ENCODE measurements around the gene SLC29A2.
A peak's percentile ranks its signal among the peaks of the same experiment; 100 is the strongest.
"Not testable (repeated sequence)": the region's sequence is repeated elsewhere in the genome, so short reads cannot be mapped to it uniquely, and the experiment has no call there.

Gene SLC29A2

DNA sequence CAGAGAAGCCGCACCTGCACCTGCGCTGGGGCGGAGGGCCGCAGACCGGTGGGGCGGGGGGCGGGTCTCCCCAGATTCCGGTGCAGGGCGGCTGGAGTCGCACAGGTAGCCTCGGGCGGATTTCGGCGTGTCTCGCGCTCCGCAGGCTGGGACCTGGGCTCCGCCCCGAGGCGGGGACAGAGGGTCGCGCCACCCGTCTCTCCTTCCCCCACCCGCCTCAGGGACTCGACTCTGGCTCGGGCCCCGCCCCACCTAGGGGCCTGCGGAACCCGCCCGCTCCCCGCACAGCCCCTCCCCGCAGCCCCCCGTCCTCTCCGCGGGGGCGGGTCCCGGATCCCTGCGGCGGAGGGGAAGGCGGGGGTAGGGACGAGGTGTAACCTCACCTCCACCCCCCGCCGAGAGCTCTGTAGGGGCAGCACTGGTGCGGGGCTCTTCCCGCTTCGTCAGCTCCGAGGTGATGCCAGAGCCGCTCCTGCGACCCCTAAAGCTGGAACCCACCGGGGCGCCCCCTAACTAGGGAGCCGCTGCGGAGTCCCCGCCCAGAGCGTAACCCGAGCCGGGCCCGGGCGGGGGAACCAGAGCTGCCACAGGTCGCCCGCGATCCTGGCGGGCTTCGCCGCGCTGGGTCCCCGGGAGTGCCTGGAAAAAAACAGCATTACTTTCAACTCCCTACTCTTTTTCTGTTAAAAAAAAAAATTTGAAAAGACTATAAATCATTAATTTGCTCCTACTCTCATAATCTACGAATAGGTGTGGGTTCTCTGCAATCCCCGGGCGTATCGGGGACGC, at the start of gene SLC29A2:
Gene SLC29A2, minus strand, starts transcription at position 134 of the 789 bp plus-strand sequence. CDS start 169 bp downstream, outside the sequence.
- DNase-seq = peak; percentile 88

- DNase-seq = peak; percentile 49
Observed at GRCh38 chr11:66420671-66421476, 49.3 kb upstream of the SLC29A2 start, which contains the start of gene NPAS4. TSS of gene NPAS4 (plus strand) at chr11:66421035. CDS start at chr11:66421180, 145 bp downstream.

GRCh38 chr11:66419825-66420224, 48.3 kb upstream of the SLC29A2 start:
- DNase-seq = no peak

GRCh38 chr11:66418986-66419308, 47.4 kb upstream of the SLC29A2 start:
- DNase-seq = no peak

GRCh38 chr11:66418168-66418985, 46.8 kb upstream of the SLC29A2 start:
- DNase-seq = peak; percentile 70

- no peak for DNase-seq
Observed at GRCh38 chr11:66417000-66417399, 45.4 kb upstream of the SLC29A2 start.

- no peak for DNase-seq
Observed at GRCh38 chr11:66415423-66415822, 43.9 kb upstream of the SLC29A2 start.

DNA sequence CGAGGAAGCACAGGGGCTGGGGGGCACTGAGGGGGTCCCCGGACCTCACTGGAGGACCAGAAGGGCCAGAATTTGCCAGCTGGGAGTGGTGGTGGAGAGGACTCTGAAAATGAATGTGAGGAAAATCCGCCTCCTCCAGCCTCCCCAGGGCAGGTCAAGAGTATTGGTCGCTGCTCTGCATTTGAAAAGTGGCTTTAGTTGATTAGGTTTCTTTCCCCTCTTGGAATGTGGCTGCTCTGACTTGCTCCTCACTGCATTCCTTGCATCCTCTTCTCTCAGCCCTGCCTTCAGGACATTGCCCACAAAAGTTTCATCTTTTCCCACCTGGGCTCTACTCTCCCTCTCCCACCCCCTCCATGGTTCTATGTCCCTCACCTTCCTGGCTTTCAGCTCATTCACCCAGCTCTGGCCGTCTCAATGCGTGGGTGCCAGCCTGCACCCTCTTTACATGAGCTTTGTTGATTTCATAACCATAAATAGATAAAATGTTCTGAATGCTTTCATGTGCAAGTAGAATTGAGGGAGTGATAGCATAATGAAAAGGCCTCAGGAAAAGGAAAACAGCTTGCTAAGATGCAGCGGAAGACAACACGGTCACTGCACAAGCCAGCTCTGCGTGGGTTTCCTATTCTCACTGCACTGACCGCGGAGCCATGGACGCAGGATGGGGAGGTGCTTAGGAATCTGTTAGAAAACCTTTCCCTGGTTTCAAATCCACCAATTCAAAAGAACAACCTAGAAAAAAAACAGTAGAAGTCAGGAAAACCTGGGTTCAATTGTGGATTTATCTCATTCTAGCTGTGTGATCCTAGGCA, 42.8 kb upstream of the SLC29A2 start:
- DNase-seq = no peak

DNA sequence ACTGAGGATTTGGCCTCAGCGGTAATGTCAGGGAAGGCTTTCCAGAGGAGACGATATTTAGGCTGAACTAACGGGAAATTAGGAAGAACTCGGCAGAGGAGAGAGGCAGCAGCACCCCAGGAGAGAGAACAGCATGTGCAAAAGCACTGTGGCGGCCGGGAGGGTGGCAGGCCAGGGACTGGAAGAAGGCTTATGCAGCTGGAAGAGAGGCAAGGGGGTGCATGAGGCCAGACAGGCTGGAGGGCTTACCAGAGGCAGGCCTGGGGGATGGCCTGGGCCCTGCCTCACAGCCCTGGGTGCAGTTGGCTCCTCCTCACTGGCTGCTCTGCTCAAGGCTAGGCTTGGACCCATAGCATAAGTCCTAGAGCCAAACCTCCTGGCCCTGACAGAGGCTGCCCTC, 41.6 kb upstream of the SLC29A2 start:
- DNase-seq = no peak

DNA sequence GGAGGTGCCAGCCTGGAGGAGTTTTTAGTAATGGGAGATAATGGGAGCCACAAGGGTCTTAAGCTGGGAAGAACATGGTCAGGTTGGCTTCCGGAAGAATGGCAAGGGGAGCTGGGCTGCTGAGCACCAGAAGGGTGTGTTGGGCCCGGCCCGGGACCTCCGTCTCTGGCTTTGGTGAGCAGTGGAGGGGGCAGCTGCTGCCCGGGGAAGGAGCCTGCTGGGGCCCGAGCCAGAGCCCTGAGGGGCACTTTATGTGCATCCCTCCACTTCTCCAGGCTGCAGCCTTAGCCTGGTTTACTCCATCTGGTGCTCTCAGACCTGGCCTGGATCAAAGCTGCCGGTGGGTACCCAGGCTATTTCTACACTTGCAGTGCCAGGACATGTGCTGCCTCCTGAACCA, 40.5 kb upstream of the SLC29A2 start:
- DNase-seq = no peak

GRCh38 chr11:66411323-66411722, 39.8 kb upstream of the SLC29A2 start:
- no peak for DNase-seq

- no peak for DNase-seq
Observed at GRCh38 chr11:66410191-66410590, 38.6 kb upstream of the SLC29A2 start.

DNA sequence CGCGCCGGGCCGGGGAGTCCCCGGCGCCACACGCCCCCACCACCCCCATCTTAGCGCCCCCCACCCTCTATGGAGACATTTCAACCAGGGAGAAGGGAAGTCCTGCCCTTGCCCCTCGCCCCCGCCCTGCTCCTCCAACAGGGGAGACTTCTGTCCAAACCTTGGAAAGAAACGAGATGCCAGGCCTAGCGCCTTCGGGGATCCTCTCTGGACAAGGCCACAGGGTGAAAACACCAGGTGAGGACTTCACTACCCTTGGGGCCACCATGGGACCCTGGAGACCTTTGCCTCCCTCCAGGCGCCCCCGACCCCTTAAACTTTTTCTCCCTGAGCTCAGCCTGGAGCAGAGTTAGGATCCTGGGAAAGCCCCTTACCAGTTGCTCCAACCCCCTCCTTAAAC, 37.7 kb upstream of the SLC29A2 start:
- no peak for DNase-seq

- peak; percentile 88 for DNase-seq
Observed at GRCh38 chr11:66408488-66409214, 37.1 kb upstream of the SLC29A2 start.

GRCh38 chr11:66407651-66408050, 36.1 kb upstream of the SLC29A2 start:
- DNase-seq = no peak

DNA sequence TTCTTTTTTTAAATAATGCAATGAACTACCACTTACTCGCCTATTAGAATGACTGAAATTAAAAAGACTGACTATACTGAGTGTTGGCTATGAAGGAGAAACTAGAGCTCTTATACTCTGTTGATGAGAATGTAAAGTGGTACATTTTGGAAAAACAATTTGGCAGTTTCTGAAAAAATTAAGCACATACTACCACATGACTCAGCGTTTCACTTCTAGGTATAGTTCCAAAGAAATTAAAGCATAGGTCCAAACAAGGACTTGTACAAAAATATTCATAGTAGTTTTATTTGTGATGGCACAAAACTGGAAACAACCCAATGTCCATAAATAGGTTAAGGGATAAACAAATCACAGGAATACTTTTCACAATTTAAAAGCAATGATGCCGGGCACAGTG, 22.4 kb upstream of the SLC29A2 start:
- no peak for DNase-seq

- DNase-seq = no peak
Observed at GRCh38 chr11:66391322-66391721, 19.8 kb upstream of the SLC29A2 start.

GRCh38 chr11:66388780-66389386, 17.3 kb upstream of the SLC29A2 start:
- DNase-seq = peak; percentile 21

DNA sequence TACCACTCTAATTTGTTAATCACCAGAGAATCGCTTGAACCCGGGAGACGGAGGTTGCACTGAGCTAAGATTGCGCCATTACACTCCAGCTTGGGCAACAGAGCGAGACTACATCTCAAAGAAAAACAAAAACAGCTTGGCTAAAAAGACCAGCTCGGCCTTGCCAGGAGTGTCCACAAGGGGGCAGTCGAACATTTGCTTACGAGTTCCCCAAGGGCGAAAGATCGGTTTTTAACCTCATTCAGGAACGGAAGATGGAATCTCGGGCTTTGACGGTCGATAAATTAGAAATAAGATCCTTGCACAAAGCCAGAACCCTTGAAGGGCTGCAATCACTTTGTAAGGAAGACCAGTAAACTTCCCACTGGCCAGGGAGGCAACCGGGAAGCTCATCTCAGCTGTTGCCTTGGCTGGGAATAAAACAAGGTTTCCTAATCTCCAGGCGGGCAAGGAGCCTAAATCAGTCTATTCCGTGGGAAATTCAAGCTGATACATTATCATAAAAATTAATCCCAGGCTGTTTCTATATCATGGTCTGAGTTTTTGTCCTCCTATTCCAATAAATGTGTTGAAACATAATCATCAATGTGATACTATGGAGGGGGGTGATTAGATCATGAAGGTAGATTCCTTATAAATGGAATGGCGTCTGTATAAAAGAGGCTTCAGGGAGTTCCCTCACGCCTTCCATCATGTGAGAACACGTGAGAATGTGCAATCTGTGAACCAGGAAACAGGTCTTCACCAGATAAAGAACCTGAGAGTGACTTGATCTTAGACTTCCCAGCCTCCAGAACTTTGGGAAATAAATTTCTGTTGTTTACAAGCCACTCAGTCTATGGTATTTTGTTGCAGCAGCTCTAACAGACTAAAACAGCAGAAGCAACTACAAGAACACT, 14.9 kb upstream of the SLC29A2 start:
- peak; percentile 67 for DNase-seq

DNA sequence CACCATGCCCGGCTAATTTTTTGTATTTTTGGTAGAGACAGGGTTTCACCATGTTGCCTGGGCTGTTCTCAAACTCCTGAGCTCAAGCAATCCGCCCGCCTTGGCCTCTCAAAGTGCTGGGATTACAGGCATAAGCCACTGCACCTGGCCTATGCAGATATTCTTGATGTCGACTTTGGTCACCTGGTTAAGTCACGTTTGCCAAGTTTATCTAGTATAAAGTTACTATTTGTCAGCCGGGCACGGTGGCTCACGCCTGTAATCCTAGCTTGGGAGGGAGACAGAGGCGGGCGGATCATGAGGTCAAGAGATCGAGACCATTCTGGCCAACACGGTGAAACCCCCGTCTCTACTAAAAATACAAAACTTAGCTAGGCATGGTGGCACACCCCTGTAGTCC, 12.8 kb upstream of the SLC29A2 start:
- not testable (repeated sequence) for DNase-seq

Data from DMS79 (cell line).